GM12878 (cell line): ENCODE results near the gene C21orf58. TPM values are rescaled to one million over a fixed set of nuclear protein-coding genes. Genes with fewer than 3 reads are reported as not detected.

ENCODE experiments used
- ATAC-seq: fragments of 200-7000 bp; cut with Tn5 transposase; 3 replicates; pipeline ENCODE4 v1.9.1; 2020; ENCODE audit warnings: mild to moderate bottlenecking, moderate library complexity
- BruUV-seq: library from RNA; stranded (reverse); fragments of 400-500 nt; replicated peaks from 2 replicates; lab custom pipeline; 2021; lab: Mats Ljungman, UMichigan
- CTCF ChIA-PET: fragments of 300-600 bp; sonication (Branson Sonifier 250); formaldehyde crosslinking; extraction: SDS; loops from one replicate; lab custom pipeline; 2021; ENCODE audit warnings: inconsistent platforms; lab: Yijun Ruan, JAX
- POLR2A ChIA-PET: fragments of 350-600 bp; formaldehyde crosslinking; extraction: SDS; loops from one replicate; lab custom pipeline; 2021; ENCODE audit warnings: inconsistent platforms; lab: Charles Lee
- RAD21 ChIA-PET: fragments of 300-600 bp; sonication (Branson Sonifier 250); formaldehyde crosslinking; loops from one replicate; lab custom pipeline; 2023; ENCODE audit warnings: antibody characterized with exemption; ENCODE audit not compliant: unreplicated experiment; lab: Charles Lee
- SMC1A ChIA-PET: fragments of 300-600 bp; sonication (Branson Sonifier 250); formaldehyde crosslinking; loops from one replicate; lab custom pipeline; 2023; ENCODE audit not compliant: unreplicated experiment, uncharacterized antibody; lab: Charles Lee
- DNase-seq: peaks from one replicate; pipeline ENCODE4 v3.0.0-alpha.2; 2011; ENCODE audit warnings: low read depth, low spot score
- FAIRE-seq: peaks from 3 replicates; lab custom pipeline; 2011; peaks lifted over from hg19 to GRCh38; lab: Jason Lieb, UNC
- H2AFZ ChIP-seq: 2 replicates; pipeline ENCODE4 v1.6.0; 2011; ENCODE audit warnings: low read depth, low read length, control low read depth; ENCODE audit not compliant: control insufficient read depth
- H3K27ac ChIP-seq: 2 replicates; pipeline ENCODE4 v1.5.1; 2011; ENCODE audit warnings: control low read depth; ENCODE audit not compliant: control insufficient read depth, insufficient read depth
- H3K27me3 ChIP-seq, 2 experiments: replicated peaks in 1 of 2; 2 replicates each; pipeline versions ENCODE4 v1.6.0 to v1.6.1; 2011; ENCODE audit warnings: low read length in 1 of 2; ENCODE audit not compliant: control insufficient read depth in 2 of 2, insufficient read depth in 2 of 2
- H3K36me3 ChIP-seq, 2 experiments: 2 replicates each; pipeline ENCODE4 v1.5.1; 2011; ENCODE audit warnings: low read length in 1 of 2; ENCODE audit not compliant: control insufficient read depth in 2 of 2, insufficient read depth in 2 of 2
- H3K4me1 ChIP-seq: 2 replicates; pipeline ENCODE4 v1.6.1; 2011; ENCODE audit warnings: mild to moderate bottlenecking, low read length, moderate library complexity, mixed read lengths; ENCODE audit not compliant: control insufficient read depth, insufficient read depth
- H3K4me2 ChIP-seq: 2 replicates; pipeline ENCODE4 v1.6.0; 2011; ENCODE audit warnings: control low read depth; ENCODE audit not compliant: control insufficient read depth, insufficient read depth
- H3K4me3 ChIP-seq: fragments of 200-600 bp; sonication (generic); 2 replicates; pipeline ENCODE4 v1.5.1; 2016
- H3K79me2 ChIP-seq: 2 replicates; pipeline ENCODE4 v1.6.0; 2011; ENCODE audit warnings: low read length; ENCODE audit not compliant: control insufficient read depth, insufficient read depth
- H3K9ac ChIP-seq: 2 replicates; pipeline ENCODE4 v1.8.0; 2011; ENCODE audit warnings: low read length, control low read depth, mixed read lengths; ENCODE audit not compliant: control insufficient read depth, insufficient read depth
- H3K9me3 ChIP-seq: replicated peaks from 3 replicates; pipeline ENCODE4 v1.5.1; 2011; ENCODE audit warnings: mild to moderate bottlenecking, low read length; ENCODE audit not compliant: control insufficient read depth, insufficient read depth
- H4K20me1 ChIP-seq: 2 replicates; pipeline ENCODE4 v1.6.0; 2011; ENCODE audit not compliant: control insufficient read depth, insufficient read depth
- ATF2 ChIP-seq: IDR thresholded peaks from 2 replicates; pipeline ENCODE4 v1.6.1; 2012; ENCODE audit warnings: low read length, inconsistent platforms
- CREM ChIP-seq: IDR thresholded peaks from 2 replicates; pipeline ENCODE4 v1.6.1; 2014; ENCODE audit warnings: antibody characterized with exemption, low read depth
- EZH2 ChIP-seq: IDR thresholded peaks from 2 replicates; pipeline ENCODE4 v1.6.1; 2012; ENCODE audit warnings: low read depth, mild to moderate bottlenecking, control low read depth, inconsistent platforms, low read length, borderline replicate concordance; ENCODE audit not compliant: control insufficient read depth
- LARP7 ChIP-seq: fragments of 450-650 bp; IDR thresholded peaks from 2 replicates; pipeline ENCODE4 v1.6.1; 2017; ENCODE audit warnings: mild to moderate bottlenecking
- NR2F1 ChIP-seq: fragments of 450-650 bp; conservative IDR thresholded peaks from 2 replicates; pipeline ENCODE4 v1.6.1; 2017; ENCODE audit warnings: mild to moderate bottlenecking
- PAX5 ChIP-seq: IDR thresholded peaks from 2 replicates; pipeline ENCODE4 v1.6.1; 2011; ENCODE audit warnings: low read depth, low read length, borderline replicate concordance
- POLR2A ChIP-seq: IDR thresholded peaks from 2 replicates; pipeline ENCODE4 v1.6.1; 2011; ENCODE audit warnings: low read depth, mild to moderate bottlenecking, low read length
- POLR2AphosphoS5 ChIP-seq: IDR thresholded peaks from 2 replicates; pipeline ENCODE4 v1.6.1; 2011; ENCODE audit warnings: mild to moderate bottlenecking, low read length, inconsistent platforms
- SIN3A ChIP-seq: IDR thresholded peaks from 2 replicates; pipeline ENCODE4 v1.6.1; 2012; ENCODE audit warnings: low read depth, low read length, improper control_type of control experiment
- STAT3 ChIP-seq: IDR thresholded peaks from 2 replicates; pipeline ENCODE4 v1.6.1; 2011; ENCODE audit warnings: low read depth, low read length, improper control_type of control experiment
- YY1 ChIP-seq: IDR thresholded peaks from 2 replicates; pipeline ENCODE4 v1.6.1; 2011; ENCODE audit warnings: low read depth, mild to moderate bottlenecking, low read length
- WGBS: methylation state at CpG from one replicate; pipeline ENCODE4 v1.1.6; 2016; ENCODE audit warnings: low lambda C conversion rate; ENCODE audit not compliant: insufficient replicate concordance, insufficient coverage; ENCODE audit errors: missing lambda C conversion rate; 5-methylcytosine and 5-hydroxymethylcytosine counted together
- in situ Hi-C: fragments of 300-500 bp; cut with MboI; formaldehyde crosslinking; loops from 9 replicates; pipeline ENCODE4 v1.14.3; 2018; ENCODE audit warnings: mixed read lengths
- intact Hi-C: fragments of 100-400 bp; cut with micrococcal nuclease; formaldehyde crosslinking; loops from one replicate; pipeline ENCODE4 v1.14.2; 2022; ENCODE audit not compliant: unreplicated experiment
- polyA plus RNA-seq, 11 experiments: library from polyadenylated mRNA; depleted of rRNA in 4 of 11; unstranded in 6 of 11; stranded (reverse) in 5 of 11; fragments of >200 nt; fragmentation: Nextera tagmentation in 4 of 11; fragmentation: Illumina TruSeq in 1 of 11; extraction: Ambion mirVana in 4 of 11; extraction: Trizol in 1 of 11; gene quantifications; 1 replicate in 1 of 11; 2 replicates in 10 of 11; pipeline versions ENCODE4 v1.2.1 to v1.2.3, GENCODE V29; 2011 to 2016; ENCODE audit warnings: inconsistent platforms in 2 of 11, missing spikeins in 2 of 11, low read depth in 1 of 11
- total RNA-seq, 4 experiments: library from RNA; depleted of rRNA in 3 of 4; stranded (reverse); fragments of >200 nt in 3 of 4; fragmentation: Illumina TruSeq in 1 of 4; extraction: Trizol in 1 of 4; gene quantifications; 2 replicates each; pipeline versions ENCODE4 v1.2.1 to v1.2.3, GENCODE V29; 2013 to 2021

Gene C21orf58
- total and polyA plus RNA-seq, 10 of the 15 experiments (the other 5 are each of a cell fraction or from before 2014, with no cell fraction given): 1.1 to 22.3 (median 11.8) TPM

GRCh38 chr21:46322351-46323226 lies 1.1 kb downstream of the C21orf58 start:
- in situ Hi-C loops: no loop called here
- Histone ChIP-seq H3K9me3 (no peaks in the 10 kb centered on the region), H3K27ac (peak overlapping the region; percentile 94), H3K79me2 (peaks cover 57% of the 10 kb centered on the region), H3K4me3 (peak overlapping the region; percentile 87), H3K9ac (peak overlapping the region; percentile 96), H3K4me1 (peaks cover 5% of the 10 kb centered on the region), H3K36me3 (peaks cover 0 to 3% of the 10 kb centered on the region in 2 experiments; a peak in 2 of 4 replicates), H2AFZ (peak overlapping the region; percentile 78), H3K27me3 (no peaks in the 10 kb centered on the region), H3K4me2 (peak overlapping the region; percentile 75), H4K20me1 (no peaks in the 10 kb centered on the region)
- RAD21 ChIA-PET: interaction anchor here (0.5 to 1.6 kb wide), 7 partner anchors 12 to 317 kb away, joined by 3 to 8 read pairs (median 3); no protein-coding TSS in a partner anchor
- SMC1A ChIA-PET: interaction anchor here (0.8 to 1.3 kb wide), 3 partner anchors 38 to 70 kb away, joined by 3 to 4 read pairs (median 4); no protein-coding TSS in a partner anchor
- DNase-seq (no peak), ATAC-seq (no peak), FAIRE-seq (no peak)
- BruUV-seq: no TSS peak
- intact Hi-C loops: loop anchor here (1.0 to 5.0 kb wide), 3 partner anchors 36 to 135 kb away; partner anchors contain the start of genes DIP2A and YBEY
- CTCF ChIA-PET: interaction anchor here (0.8 to 1.7 kb wide), 2 partner anchors 179 to 315 kb away, joined by 4 to 5 read pairs; no protein-coding TSS in a partner anchor
- POLR2A ChIA-PET: interaction anchor here (0.5 to 2.3 kb wide), 6 partner anchors 37 to 143 kb away, joined by 3 to 7 read pairs (median 4); partner anchors contain the start of genes MCM3AP and YBEY
- under 1% methylated on average over 50 of the region's 50 CpGs for WGBS
- TF ChIP-seq STAT3 (no peak), CREM (peak; percentile 13; the same call in 1 of the 2 replicates), SIN3A (no peak), LARP7 (0 out of 2 replicates have a peak, but pooled peaks have one; percentile 34), YY1 (0 out of 2 replicates have a peak, but pooled peaks have one; percentile 31), ATF2 (no peak), EZH2 (no peak), POLR2AphosphoS5 (0 out of 2 replicates have a peak, but pooled peaks have one; percentile 40), POLR2A (peak; percentile 50), PAX5 (0 out of 2 replicates have a peak, but pooled peaks have one; percentile 6), NR2F1 (0 out of 2 replicates have a peak, but pooled peaks have one; percentile 1)
